ENCODE results near the gene RNF186.

DNA sequence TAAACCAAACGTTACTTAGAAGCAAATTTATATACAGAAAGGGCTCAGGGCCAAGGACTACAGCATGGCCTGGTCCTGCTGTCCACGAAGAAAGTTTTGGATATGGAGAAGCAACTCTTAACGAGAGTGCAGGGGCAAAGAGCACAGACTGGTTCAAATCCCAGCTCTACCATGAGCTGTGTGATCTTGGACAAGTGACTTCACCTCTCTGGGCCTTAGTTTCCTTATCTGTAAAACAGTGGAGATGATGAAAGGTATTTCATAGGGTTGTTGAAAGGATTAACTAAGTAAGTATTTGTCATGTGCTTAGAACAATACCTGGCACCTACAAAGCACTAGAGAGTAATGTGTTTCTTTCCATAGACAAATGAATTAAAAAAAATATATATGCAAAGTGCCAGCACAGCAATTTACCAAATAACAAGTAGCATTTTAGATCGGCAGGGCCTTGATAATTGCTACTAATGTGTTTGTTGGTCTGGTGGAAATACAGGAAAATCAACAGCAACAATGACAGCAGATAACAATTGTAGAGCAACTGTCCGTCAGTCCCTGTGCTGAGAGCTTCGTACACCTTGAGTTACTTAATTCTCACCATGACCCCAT lies 40.8 kb downstream of the RNF186 start:
- TF ChIP-seq, protein P1, sequence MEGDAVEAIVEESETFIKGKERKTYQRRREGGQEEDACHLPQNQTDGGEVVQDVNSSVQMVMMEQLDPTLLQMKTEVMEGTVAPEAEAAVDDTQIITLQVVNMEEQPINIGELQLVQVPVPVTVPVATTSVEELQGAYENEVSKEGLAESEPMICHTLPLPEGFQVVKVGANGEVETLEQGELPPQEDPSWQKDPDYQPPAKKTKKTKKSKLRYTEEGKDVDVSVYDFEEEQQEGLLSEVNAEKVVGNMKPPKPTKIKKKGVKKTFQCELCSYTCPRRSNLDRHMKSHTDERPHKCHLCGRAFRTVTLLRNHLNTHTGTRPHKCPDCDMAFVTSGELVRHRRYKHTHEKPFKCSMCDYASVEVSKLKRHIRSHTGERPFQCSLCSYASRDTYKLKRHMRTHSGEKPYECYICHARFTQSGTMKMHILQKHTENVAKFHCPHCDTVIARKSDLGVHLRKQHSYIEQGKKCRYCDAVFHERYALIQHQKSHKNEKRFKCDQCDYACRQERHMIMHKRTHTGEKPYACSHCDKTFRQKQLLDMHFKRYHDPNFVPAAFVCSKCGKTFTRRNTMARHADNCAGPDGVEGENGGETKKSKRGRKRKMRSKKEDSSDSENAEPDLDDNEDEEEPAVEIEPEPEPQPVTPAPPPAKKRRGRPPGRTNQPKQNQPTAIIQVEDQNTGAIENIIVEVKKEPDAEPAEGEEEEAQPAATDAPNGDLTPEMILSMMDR (IDR thresholded peaks at IDR 0.05; ENCODE audit: poor library complexity, severe bottlenecking): no peak
- no peak for TF ChIP-seq EP300 (conservative IDR thresholded peaks at IDR 0.05; ENCODE audit: poor library complexity, severe bottlenecking)
- no peak for TF ChIP-seq EZH2 (IDR thresholded peaks at IDR 0.05; ENCODE audit: borderline replicate concordance, insufficient read depth, low read length, poor library complexity, severe bottlenecking)
- TF ChIP-seq, protein P2, sequence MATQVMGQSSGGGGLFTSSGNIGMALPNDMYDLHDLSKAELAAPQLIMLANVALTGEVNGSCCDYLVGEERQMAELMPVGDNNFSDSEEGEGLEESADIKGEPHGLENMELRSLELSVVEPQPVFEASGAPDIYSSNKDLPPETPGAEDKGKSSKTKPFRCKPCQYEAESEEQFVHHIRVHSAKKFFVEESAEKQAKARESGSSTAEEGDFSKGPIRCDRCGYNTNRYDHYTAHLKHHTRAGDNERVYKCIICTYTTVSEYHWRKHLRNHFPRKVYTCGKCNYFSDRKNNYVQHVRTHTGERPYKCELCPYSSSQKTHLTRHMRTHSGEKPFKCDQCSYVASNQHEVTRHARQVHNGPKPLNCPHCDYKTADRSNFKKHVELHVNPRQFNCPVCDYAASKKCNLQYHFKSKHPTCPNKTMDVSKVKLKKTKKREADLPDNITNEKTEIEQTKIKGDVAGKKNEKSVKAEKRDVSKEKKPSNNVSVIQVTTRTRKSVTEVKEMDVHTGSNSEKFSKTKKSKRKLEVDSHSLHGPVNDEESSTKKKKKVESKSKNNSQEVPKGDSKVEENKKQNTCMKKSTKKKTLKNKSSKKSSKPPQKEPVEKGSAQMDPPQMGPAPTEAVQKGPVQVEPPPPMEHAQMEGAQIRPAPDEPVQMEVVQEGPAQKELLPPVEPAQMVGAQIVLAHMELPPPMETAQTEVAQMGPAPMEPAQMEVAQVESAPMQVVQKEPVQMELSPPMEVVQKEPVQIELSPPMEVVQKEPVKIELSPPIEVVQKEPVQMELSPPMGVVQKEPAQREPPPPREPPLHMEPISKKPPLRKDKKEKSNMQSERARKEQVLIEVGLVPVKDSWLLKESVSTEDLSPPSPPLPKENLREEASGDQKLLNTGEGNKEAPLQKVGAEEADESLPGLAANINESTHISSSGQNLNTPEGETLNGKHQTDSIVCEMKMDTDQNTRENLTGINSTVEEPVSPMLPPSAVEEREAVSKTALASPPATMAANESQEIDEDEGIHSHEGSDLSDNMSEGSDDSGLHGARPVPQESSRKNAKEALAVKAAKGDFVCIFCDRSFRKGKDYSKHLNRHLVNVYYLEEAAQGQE (IDR thresholded peaks at IDR 0.05; ENCODE audit: borderline replicate concordance): no peak
- TF ChIP-seq POLR2AphosphoS5 (IDR thresholded peaks at IDR 0.05): no peak
- no peak for TF ChIP-seq RAD21 (conservative IDR thresholded peaks at IDR 0.05)
- TF ChIP-seq TAF1 (IDR thresholded peaks at IDR 0.05; ENCODE audit: low read depth): no peak

Data from neural cell (in vitro differentiated cells).